ENCODE results near the gene ZFAND3.

GRCh38 chr6:38150021-38150420, 330.5 kb downstream of the ZFAND3 start:
- no peak for TF ChIP-seq CTCF (IDR thresholded peaks at IDR 0.05)
- no peak for TF ChIP-seq EP300 (IDR thresholded peaks at IDR 0.05)
- no peak for TF ChIP-seq POLR2AphosphoS5 (IDR thresholded peaks at IDR 0.05)
